Spleen (tissue), 11 donors: ENCODE results near the gene ADAMTS18. TPM values are rescaled to one million over a fixed set of nuclear protein-coding genes. Genes with fewer than 3 reads are reported as not detected.
"Not testable (repeated sequence)": the region's sequence is repeated elsewhere in the genome, so short reads cannot be mapped to it uniquely, and the experiment has no call there.

Experiments used
- DNase-seq: peaks from one replicate; pipeline ENCODE4 v3.0.0-alpha.2; 2020
- H3K27ac ChIP-seq, 8 donors: fragments of 200-600 bp; sonication (generic) in 7 of 8; 1 replicate in 4 of 8; 2 replicates in 4 of 8; pipeline versions ENCODE4 v1.5.0 to v1.8.0; 2016 to 2021; ENCODE audit warnings: inconsistent platforms in 4 of 8, mild to moderate bottlenecking in 4 of 8, moderate library complexity in 1 of 8
- H3K27me3 ChIP-seq, 7 donors: fragments of 200-600 bp; sonication (generic) in 6 of 7; replicated peaks in 1 of 7; 1 replicate in 4 of 7; 2 replicates in 3 of 7; pipeline versions ENCODE4 v1.5.0 to v1.8.0; 2016 to 2021; ENCODE audit warnings: inconsistent platforms in 3 of 7, mild to moderate bottlenecking in 1 of 7
- H3K36me3 ChIP-seq, 6 donors: fragments of 200-600 bp; sonication (generic) in 5 of 6; 1 replicate in 4 of 6; 2 replicates in 2 of 6; pipeline versions ENCODE4 v1.5.0 to v1.8.0; 2016 to 2021; ENCODE audit warnings: inconsistent platforms in 2 of 6
- H3K4me1 ChIP-seq, 6 donors: fragments of 200-600 bp; sonication (generic) in 5 of 6; 1 replicate in 3 of 6; 2 replicates in 3 of 6; pipeline versions ENCODE4 v1.5.0 to v1.8.0; 2016 to 2021; ENCODE audit warnings: inconsistent platforms in 3 of 6
- H3K4me3 ChIP-seq, 8 donors: fragments of 200-600 bp; sonication (generic) in 7 of 8; 1 replicate in 4 of 8; 2 replicates in 4 of 8; pipeline versions ENCODE4 v1.5.0 to v1.8.0; 2016 to 2021; ENCODE audit warnings: inconsistent platforms in 4 of 8, mild to moderate bottlenecking in 4 of 8, moderate library complexity in 2 of 8
- H3K9me3 ChIP-seq, 8 donors: fragments of 200-600 bp; sonication (generic) in 7 of 8; 1 replicate in 4 of 8; 2 replicates in 4 of 8; pipeline versions ENCODE4 v1.5.0 to v1.8.0; 2016 to 2021; ENCODE audit warnings: inconsistent platforms in 4 of 8
- CTCF ChIP-seq, 11 experiments: fragments of 200-600 bp in 7 of 11; fragments of 450-650 bp in 4 of 11; sonication (generic) in 4 of 11; IDR thresholded peaks in 8 of 11; conservative IDR thresholded peaks in 3 of 11; 1 replicate in 7 of 11; 2 replicates in 4 of 11; pipeline versions ENCODE4 v1.4.0 to v1.8.0; 2016 to 2021; ENCODE audit warnings: antibody characterized with exemption in 11 of 11, inconsistent platforms in 4 of 11, mild to moderate bottlenecking in 1 of 11
- POLR2A ChIP-seq, 3 donors: fragments of 450-650 bp; IDR thresholded peaks; one replicate each; pipeline ENCODE4 v1.5.1; 2017; ENCODE audit warnings: antibody characterized with exemption in 3 of 3, mild to moderate bottlenecking in 1 of 3
- POLR2AphosphoS5 ChIP-seq, 3 donors: sonication (generic); formaldehyde crosslinking; IDR thresholded peaks; one replicate each; pipeline ENCODE4 v1.5.1; 2017; ENCODE audit warnings: antibody characterized with exemption in 3 of 3
- WGBS, 5 donors: extraction: QIAGEN DNeasy Blood & Tissue Kit in 3 of 5; methylation state at CpG; one replicate each; pipeline versions ENCODE4 v1.1.5 to v1.1.7; 2013 to 2018; 5-methylcytosine and 5-hydroxymethylcytosine counted together
- intact Hi-C: fragments of 100-400 bp; cut with DNase I; formaldehyde crosslinking; loops from one replicate; pipeline ENCODE4 v1.15.0; 2023; ENCODE audit warnings: low total_unique reads
- polyA plus RNA-seq, 3 donors: library from polyadenylated mRNA; stranded (reverse); fragments of 200-250 nt; gene quantifications; one replicate each; pipeline ENCODE4 v1.2.1, GENCODE V29; 2013
- total RNA-seq, 7 donors: library from RNA; depleted of rRNA in 3 of 7; stranded (reverse); fragments of >200 nt in 3 of 7; fragmentation: NEBNext Ultra II Directional in 4 of 7; extraction: Animal tissue kit (Norgen Biotek cat#: 25700) in 4 of 7; gene quantifications; one replicate each; pipeline versions ENCODE4 v1.1.0 to v1.2.1, GENCODE V29; 2016 to 2021
- donor health status: healthy with polysubstance abuse.
- donor health status: DM: no; HTN: no; CAD: no; lungs with moderate emphysema.
- donor health status: DM: no; HTN: no; CAD: no.
- donor health status: Bipolar disorder and iron deficiency.
- donor health status: healthy.
- donor health status: DM: no; HTN: no; CAD: no.
- donor health status: DM: yes; HTN: yes; CAD: no.

Gene ADAMTS18
- total and polyA plus RNA-seq, 10 donors: not detected

DNA sequence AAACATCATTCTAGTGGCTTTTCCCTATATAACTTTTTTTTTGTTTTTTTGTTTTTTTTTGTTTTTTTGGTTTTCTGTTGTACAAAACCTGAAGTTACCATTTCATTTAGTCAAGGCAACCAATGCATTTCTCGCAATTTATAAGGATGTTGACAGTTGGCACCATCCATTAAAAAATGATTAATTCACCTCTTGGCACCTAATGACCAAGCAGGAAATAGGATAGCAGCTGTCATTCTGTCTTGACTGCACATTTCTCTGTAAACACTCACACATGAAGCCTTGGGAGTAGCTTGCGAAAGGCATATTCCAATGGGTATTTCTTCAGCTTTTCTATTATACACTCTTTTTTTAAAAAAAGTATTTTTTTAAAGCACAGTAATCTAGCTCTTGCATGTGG, 158.2 kb downstream of the ADAMTS18 start:
- H3K27me3 ChIP-seq: no peaks in the 10 kb centered on the region
- no peaks in the 10 kb centered on the region for H3K9me3 ChIP-seq
- TF ChIP-seq POLR2A (IDR thresholded peaks at IDR 0.05): no peak
- no peak for TF ChIP-seq POLR2AphosphoS5 (IDR thresholded peaks at IDR 0.05)
- TF ChIP-seq CTCF (IDR thresholded peaks at IDR 0.05 in 8 of 11, conservative IDR thresholded peaks at IDR 0.05 in 3 of 11): no peak
- no peaks in the 10 kb centered on the region for H3K4me1 ChIP-seq
- intact Hi-C loops: no loop called here
- WGBS, 5 donors: 90 to 94% (median 91%) methylated on average over 2 of the region's 2 CpGs
- DNase-seq: no peak
- no peak overlapping the region for H3K4me3 ChIP-seq
- no peaks in the 10 kb centered on the region for H3K36me3 ChIP-seq
- no peak overlapping the region for H3K27ac ChIP-seq

DNA sequence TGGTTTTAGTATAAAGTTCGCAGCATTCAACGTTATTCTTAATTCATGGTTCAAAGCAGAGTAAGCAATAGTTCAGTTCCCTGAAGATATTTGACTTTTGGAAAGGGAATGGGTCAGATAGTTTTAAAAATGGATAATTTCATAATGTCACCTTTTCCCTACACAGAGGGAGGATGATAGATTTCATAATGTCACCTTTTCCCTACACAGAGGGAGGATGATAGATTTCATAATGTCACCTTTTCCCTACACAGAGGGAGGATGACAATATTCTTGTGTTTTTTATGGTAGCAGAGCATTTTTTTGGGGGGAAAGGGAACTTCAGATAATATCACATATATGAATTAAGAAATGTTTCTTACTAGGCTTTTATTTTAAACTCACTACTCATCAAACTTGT, 159.5 kb downstream of the ADAMTS18 start:
- intact Hi-C loops, H3K9me3 ChIP-seq, DNase-seq, H3K36me3 ChIP-seq, H3K4me1 ChIP-seq, H3K4me3 ChIP-seq, H3K27me3 ChIP-seq, H3K27ac ChIP-seq: not testable (repeated sequence)
- 43 to 97% (median 87%) methylated on average over 2 of the region's 2 CpGs for WGBS, 5 donors

GRCh38 chr16:77273815-77274214, 161.0 kb downstream of the ADAMTS18 start:
- H3K27me3 ChIP-seq: peaks cover 0 to 11% (median 0%) of the 10 kb centered on the region in 7 donors
- no peaks in the 10 kb centered on the region for H3K9me3 ChIP-seq
- intact Hi-C loops: no loop called here
- no peaks in the 10 kb centered on the region for H3K4me1 ChIP-seq
- H3K27ac ChIP-seq: no peak overlapping the region
- no peak for DNase-seq
- no peak overlapping the region for H3K4me3 ChIP-seq
- 51 to 59% (median 57%) methylated on average over 3 of the region's 3 CpGs for WGBS, 5 donors
- TF ChIP-seq POLR2A (IDR thresholded peaks at IDR 0.05): no peak
- no peak for TF ChIP-seq POLR2AphosphoS5 (IDR thresholded peaks at IDR 0.05)
- no peak for TF ChIP-seq CTCF (IDR thresholded peaks at IDR 0.05 in 8 of 11, conservative IDR thresholded peaks at IDR 0.05 in 3 of 11)
- H3K36me3 ChIP-seq: no peaks in the 10 kb centered on the region

- WGBS, 5 donors: 70 to 81% (median 76%) methylated on average over 8 of the region's 8 CpGs
- no peak for TF ChIP-seq CTCF (IDR thresholded peaks at IDR 0.05 in 8 of 11, conservative IDR thresholded peaks at IDR 0.05 in 3 of 11)
- TF ChIP-seq POLR2A (IDR thresholded peaks at IDR 0.05): no peak
- no peak for TF ChIP-seq POLR2AphosphoS5 (IDR thresholded peaks at IDR 0.05)
- H3K27ac ChIP-seq: no peak overlapping the region
- no peaks in the 10 kb centered on the region for H3K4me1 ChIP-seq
- H3K36me3 ChIP-seq: no peaks in the 10 kb centered on the region
- H3K27me3 ChIP-seq: peaks cover 0 to 13% (median 0%) of the 10 kb centered on the region in 7 donors
- no peaks in the 10 kb centered on the region for H3K9me3 ChIP-seq
- no peak overlapping the region for H3K4me3 ChIP-seq
- DNase-seq: no peak
- intact Hi-C loops: no loop called here
Observed at GRCh38 chr16:77271532-77272426, 163.1 kb downstream of the ADAMTS18 start.

DNA sequence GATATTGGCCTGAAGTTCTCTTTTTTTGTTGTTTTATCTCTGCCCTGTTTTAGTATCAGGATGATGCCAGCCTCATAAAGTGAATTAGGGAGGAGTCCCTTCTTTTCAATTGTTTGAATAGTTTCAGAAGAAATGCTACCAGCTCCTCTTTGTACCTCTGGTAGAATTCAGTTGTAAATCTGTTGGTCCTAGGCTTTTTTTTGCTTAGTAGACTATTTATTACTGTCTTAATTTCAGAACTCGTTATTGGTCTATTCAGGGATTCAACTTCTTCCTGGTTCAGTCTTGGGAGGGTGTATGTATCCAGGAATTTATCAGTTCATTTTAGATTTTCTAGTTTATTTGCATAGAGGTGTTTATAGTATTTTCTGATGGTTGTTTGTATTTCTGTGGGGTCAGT, 168.6 kb downstream of the ADAMTS18 start:
- intact Hi-C loops: not testable (repeated sequence)

More for the DNA sequence above, 168.6 kb downstream of the ADAMTS18 start:
- H3K27me3 ChIP-seq: peaks cover 0 to 13% (median 0%) of the 10 kb centered on the region in 7 donors
- not testable (repeated sequence) for H3K36me3 ChIP-seq, DNase-seq, H3K9me3 ChIP-seq, H3K27ac ChIP-seq, H3K4me3 ChIP-seq, H3K4me1 ChIP-seq
- 61 to 85% (median 76%) methylated on average over 1 of the region's 1 CpG for WGBS, 5 donors
